ENCODE data around the gene RGP1.
A peak's percentile ranks its signal among the peaks of the same experiment; 100 is the strongest.

RGP1 gene

GRCh38 chr9:35719546-35719945, 29.5 kb upstream of the RGP1 start:
- no peak for DNase-seq (ENCODE audit: low spot score)

- no peak for DNase-seq (ENCODE audit: low spot score)
Measured at GRCh38 chr9:35723426-35723825, 25.7 kb upstream of the RGP1 start.

GRCh38 chr9:35723908-35724307, 25.2 kb upstream of the RGP1 start:
- no peak for DNase-seq (ENCODE audit: low spot score)

DNA sequence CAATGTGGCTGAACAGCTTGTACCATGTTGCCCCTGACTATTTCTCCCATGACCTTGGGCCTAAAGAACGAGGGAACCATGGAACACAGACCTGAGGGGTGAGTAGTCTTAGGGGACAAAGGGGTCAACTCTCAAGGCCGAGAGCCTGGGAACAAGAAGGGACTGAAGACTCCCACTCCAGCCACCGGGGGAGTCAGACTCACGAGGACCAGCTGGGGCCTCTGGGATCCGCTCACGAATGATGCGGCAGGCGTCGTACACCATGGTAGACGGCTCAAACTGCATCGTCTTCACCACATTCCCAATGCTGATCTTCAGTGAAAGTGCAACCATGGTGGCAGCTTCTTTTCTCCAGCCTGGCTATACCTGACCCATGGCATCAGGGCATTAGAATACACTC, 23.7 kb upstream of the RGP1 start:
- DNase-seq (ENCODE audit: low spot score): no peak

DNA sequence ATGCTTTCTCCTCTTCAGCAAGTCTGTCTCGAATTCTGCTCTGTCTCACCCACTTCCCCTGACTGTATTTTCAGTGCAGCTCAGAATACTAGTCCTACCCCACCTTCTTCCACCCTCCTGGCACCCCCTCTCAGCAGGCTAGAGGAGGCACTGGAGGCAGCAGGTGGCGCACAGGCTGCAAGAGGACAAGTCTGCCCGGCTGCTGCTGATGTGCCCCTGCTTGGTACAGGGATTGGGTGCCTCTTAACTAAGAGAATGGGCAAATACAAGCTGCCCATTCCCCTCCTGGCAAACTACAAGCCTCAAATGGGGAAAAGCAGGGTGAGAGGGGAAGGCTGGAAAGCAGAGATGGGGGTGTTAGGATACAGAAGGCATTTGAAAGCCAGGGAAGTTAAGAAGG, 22.2 kb upstream of the RGP1 start:
- DNase-seq (ENCODE audit: low spot score): no peak

- no peak for DNase-seq (ENCODE audit: low spot score)
Measured at GRCh38 chr9:35727676-35728040, 21.4 kb upstream of the RGP1 start.

DNA sequence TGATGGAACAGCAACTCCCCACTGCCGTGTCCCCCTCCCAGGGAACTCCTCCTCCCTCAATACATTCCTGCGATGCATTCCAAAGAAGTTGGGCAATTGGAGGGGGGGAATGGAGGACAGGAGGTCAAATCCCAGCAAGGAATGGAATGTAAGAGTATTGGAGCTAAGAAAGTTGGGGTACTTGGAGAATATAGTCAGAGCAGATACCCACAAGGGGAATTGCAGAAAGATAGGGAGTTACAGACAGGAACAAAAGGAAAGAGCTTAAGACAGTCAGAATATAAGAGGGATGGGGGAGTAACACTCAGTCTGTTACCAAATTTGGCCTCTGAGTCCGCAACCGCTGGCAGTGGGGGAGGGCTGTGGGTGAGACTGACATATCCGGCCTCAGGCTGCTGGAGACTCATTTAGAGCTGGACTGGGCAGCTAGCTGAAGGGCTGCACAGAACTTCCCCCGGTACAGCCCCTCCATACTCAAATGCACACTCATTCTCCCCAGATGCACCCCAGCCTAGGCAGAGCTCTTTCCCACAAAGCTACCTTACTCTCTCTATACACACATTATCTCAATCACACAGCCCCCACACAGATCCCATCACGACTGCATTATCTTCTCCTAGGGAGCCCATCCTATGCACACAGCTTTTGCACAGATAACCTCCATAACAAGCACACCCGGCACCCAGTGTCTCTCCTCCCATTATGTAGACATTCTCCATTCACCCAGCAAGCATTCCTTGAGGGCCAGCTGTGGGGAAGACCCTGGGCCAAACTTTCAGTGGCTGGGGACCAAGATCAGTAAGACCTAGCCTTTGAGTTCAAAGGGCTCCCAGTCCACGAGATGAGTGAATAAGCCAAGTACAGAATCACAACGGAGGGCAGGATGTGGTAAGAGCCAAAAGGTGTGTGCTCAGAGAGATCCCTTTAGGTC, 20.8 kb upstream of the RGP1 start:
- DNase-seq (ENCODE audit: low spot score): peak; percentile 84

DNA sequence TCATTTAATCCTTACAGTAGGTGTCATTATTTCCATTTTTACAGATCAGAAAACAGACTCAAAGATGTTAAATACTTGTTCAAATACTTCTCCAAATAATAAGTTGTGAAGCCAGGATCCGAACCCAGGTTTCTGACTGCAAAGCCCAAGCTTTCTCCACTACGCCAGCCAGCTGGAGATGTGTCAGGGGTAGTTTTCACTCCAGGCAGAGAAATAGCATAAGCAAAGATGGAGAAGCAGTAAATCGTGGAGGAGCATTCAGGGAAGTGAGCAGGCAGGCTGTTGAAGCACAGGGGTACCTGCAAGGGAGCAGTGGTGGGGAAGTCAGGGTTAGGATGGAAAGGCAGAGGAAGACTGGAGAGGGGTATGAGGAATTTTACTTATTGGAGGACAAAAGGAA, 20.0 kb upstream of the RGP1 start:
- no peak for DNase-seq (ENCODE audit: low spot score)

DNA sequence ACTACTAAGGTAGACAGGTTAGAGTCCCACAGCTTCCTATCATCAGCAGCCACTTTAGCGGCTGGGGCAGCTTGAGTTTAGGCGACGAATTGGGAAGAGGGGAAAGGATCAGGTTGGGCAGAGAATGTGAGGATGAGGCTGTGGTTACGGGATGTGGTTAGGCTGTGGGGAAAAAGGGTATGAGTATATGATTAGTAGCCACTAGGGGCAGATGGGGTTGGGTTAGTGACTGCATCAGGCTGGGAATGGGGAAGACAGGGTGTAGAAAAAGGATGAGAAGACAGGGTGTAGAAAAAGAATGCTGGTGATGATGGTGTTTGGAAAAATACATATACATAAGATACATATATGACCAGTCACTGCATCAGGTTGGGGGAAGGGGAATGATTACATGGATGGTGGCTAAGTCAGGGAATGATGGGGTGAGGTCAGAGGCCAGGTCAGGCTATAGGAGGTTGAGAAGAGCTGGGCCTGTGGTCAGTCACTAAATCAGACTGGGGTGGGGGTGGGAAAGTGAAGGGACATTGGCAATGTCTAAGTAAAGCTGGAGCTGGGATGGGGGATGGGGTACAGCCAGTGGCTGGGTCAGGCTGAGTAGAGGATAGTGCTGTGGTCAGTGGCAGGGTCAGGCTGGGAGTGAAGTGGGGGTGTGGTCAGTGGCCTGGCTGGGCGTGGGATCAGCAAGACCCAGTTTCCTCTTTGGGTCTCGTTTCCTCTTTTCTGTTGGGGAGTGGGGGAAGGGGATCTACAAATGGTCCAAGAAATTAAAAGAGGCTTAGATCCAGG, 19.2 kb upstream of the RGP1 start:
- DNase-seq (ENCODE audit: low spot score): no peak

GRCh38 chr9:35730486-35730854, 18.6 kb upstream of the RGP1 start:
- no peak for DNase-seq (ENCODE audit: low spot score)

DNA sequence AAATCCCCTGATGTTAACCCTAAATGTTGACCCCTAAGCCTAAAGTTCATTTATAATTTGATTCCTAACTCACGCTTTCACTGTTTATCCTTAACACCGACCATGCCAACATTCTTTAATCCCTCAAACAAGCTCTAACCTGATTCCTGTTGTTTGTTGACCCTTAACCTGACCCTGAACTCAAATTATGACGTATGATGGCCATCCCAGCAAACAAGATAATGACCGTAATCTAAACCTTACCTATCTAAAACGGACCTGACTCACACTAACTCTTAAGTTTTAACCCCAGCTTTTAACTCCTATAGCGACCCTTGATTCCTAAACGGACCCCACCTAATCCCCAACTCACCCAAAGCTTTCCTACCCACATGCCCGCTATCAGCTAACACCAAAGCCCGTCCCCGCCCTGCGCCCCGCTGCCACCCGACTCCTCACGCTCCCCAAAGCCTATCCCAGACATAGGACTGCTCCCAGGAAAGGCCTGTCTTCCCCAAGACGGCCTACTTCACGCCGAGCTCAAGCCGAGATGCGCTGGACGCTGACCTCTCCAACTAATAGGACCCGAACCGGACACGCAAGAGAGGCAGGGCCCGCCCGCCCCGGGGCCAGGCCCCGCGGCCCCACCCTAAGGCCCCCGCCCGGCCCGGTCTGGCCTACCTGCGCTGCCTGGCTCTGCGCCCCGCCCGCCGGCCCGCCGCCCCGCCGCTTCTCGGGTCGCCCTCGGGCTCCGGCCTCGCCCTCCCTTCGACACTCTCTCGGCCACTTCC, 17.5 kb upstream of the RGP1 start:
- DNase-seq (ENCODE audit: low spot score): no peak

GRCh38 chr9:35732185-35732799, 16.8 kb upstream of the RGP1 start, which contains the start of the genes CREB3 and TLN1:
Gene CREB3 (plus strand): TSS chr9:35732666. CDS start chr9:35732773, 107 bp downstream.
Gene TLN1 (minus strand): TSS chr9:35732195. CDS start chr9:35725694, 6,501 bp downstream.
- peak; percentile 97 for DNase-seq (ENCODE audit: low spot score)

- DNase-seq (ENCODE audit: low spot score): no peak
Measured at GRCh38 chr9:35732800-35733541, 16.1 kb upstream of the RGP1 start.

GRCh38 chr9:35734096-35734495, 15.0 kb upstream of the RGP1 start:
- no peak for DNase-seq (ENCODE audit: low spot score)

DNA sequence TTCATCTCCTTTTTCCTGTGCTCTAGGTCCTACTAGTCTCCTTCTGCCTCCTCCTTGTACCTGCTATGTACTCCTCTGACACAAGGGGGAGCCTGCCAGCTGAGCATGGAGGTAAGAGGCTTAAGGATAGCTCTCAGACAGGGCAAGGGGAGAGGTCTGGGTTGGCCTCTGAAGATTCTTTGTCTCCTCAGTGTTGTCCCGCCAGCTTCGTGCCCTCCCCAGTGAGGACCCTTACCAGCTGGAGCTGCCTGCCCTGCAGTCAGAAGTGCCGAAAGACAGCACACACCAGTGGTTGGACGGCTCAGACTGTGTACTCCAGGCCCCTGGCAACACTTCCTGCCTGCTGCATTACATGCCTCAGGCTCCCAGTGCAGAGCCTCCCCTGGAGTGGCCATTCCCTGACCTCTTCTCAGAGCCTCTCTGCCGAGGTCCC, 12.9 kb upstream of the RGP1 start:
- no peak for DNase-seq (ENCODE audit: low spot score)

DNA sequence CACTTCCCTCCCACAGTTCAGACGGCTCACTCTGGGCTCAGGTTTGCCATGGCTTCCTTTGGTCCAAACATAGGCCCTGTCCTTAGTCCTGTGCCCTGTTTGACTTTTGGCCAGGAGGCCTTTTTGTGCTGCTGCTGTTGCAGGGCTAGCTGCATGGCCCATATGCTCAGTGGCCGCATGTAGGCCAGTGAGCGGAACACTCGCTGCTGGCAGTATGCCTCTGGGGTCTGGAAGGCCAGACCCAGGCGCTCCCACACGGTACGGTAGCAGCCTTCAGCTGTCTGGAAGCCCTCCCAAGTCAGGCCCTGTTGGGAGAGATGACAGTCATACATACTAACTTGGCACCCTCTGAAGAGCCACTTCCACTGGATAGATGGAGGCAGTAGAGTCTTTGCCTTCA, 11.9 kb upstream of the RGP1 start:
- no peak for DNase-seq (ENCODE audit: low spot score)

DNA sequence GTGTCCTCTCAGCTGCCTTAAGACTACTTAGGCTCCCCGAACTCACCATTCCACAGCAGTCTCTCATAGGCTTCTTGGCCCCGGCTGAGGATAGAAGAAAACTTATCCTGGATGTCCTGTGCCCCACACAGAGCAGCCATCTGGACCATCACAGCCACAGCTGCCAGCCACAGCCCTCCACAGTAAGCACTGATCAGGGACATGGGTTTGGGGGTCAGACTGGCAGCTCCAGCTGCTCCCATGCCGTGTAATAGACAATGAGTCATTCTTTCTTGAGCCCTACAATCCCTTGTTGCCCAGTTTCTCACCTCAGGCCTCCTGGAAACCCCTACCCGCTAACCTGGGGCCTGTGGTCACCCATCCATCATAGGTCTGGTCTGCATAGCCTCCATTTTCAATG, 10.9 kb upstream of the RGP1 start:
- no peak for DNase-seq (ENCODE audit: low spot score)

DNA sequence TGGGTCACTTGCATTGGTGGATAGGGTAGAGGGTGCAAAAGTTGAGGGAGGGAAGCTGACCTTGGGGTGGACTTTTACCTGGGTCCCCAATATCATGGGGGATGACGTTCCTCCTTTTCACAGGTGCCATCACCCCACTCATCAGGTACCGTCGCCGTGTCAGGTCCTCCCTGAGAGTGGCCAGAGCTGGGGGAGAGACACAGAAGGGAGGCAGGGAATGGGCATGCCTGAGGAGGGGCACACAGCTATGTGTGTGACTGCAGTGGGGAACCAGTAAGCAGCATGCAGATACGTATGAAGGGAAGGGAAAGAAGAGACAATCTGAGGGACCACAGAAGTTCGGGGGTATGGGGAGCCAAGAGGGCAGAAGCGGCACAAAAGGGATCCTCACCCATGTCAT, 10.2 kb upstream of the RGP1 start:
- no peak for DNase-seq (ENCODE audit: low spot score)

- no peak for DNase-seq (ENCODE audit: low spot score)
Measured at GRCh38 chr9:35740243-35740642, 8.8 kb upstream of the RGP1 start.

- no peak for DNase-seq (ENCODE audit: low spot score)
Measured at GRCh38 chr9:35741740-35742139, 7.3 kb upstream of the RGP1 start.

DNA sequence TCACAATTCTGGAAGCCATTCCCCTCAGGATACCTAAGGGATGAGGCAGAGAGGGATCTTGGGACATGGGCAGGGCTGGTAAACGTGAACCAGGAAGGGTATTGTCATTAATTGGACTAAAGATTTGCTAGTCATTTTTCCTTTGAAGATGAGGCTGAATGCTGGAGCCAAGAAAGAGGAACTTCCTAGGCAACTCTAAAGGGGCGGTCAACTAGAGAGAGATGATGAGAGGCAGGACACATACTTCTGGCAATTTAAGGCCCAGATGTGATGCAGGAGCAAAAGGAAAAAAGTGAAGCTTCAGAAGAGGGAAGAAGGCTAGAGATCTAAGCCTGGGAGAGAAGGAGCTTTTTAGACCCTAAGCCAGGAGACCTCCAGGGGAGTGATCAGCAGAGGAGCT, 5.6 kb upstream of the RGP1 start:
- DNase-seq (ENCODE audit: low spot score): no peak

Data from kidney capillary endothelial cell (primary cell).